GM19240 (cell line): Measurements from ENCODE around the gene NEK2.
A peak's percentile ranks its signal among the peaks of the same experiment; 100 is the strongest.
"Not testable (repeated sequence)": the region's sequence is repeated elsewhere in the genome, so short reads cannot be mapped to it uniquely, and the experiment has no call there.

Experiments used
- DNase-seq: peaks from one replicate; pipeline ENCODE4 v3.0.0; 2011; ENCODE audit warnings: low spot score; ENCODE audit not compliant: insufficient read length

NEK2 gene

GRCh38 chr1:211675230-211676105 lies at the start of gene NEK2:
Gene NEK2 (minus strand): TSS chr1:211675621. CDS start chr1:211675479, 142 bp downstream.
- peak; percentile 64 for DNase-seq

DNA sequence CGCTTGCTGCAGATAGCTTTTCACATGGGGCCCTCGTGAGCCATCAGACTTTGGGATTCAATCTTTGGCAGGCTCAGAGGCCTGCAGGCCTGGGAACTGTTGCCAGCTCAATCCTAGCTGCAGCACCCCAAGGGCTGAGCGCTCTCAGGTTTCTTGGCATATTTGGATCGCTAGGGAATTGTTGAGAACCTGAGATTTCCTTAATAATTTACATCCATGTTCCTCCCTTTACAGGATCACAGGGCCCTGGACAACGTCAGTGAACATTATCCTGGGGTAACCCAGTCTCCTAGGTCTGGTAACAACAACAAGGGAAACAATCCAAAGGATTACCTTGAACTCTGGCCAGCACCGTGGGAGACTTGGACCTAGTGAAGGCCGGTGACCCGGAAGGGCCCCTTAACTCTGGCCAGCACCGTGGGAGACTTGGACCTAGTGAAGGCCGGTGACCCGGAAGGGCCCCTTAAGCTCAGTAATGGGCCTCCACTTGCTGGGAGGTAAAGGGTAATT lies 49.3 kb upstream of the NEK2 start:
- no peak for DNase-seq

GRCh38 chr1:211723273-211723672 lies 47.9 kb upstream of the NEK2 start:
- no peak for DNase-seq

GRCh38 chr1:211722277-211723175 lies 47.1 kb upstream of the NEK2 start:
- no peak for DNase-seq

- DNase-seq = not testable (repeated sequence)
Measured at GRCh38 chr1:211716555-211716954, 41.1 kb upstream of the NEK2 start.

DNA sequence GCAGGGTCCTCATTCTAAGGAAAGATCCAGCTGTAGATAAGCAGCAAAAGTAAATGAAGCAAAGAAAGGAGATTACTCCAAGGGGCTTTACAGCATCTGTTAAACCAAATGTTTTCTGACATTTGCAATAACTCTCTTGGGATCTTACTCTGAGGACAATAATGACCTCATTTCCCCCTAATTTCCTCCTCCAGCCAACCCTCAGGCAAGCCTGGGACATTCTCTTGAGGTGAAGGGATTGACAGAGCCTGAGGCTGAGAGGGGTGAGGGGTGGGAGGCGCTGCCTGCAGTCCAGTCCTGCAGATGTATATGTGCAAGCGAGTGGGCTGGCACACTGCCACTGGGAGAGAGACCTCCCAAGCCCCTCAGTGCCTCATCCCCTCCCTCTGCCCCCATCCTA lies 40.5 kb upstream of the NEK2 start:
- no peak for DNase-seq

GRCh38 chr1:211714154-211714553 lies 38.7 kb upstream of the NEK2 start:
- no peak for DNase-seq

- DNase-seq = no peak
Measured at GRCh38 chr1:211713231-211713630, 37.8 kb upstream of the NEK2 start.

- DNase-seq = no peak
Measured at GRCh38 chr1:211711315-211711705, 35.9 kb upstream of the NEK2 start.

DNA sequence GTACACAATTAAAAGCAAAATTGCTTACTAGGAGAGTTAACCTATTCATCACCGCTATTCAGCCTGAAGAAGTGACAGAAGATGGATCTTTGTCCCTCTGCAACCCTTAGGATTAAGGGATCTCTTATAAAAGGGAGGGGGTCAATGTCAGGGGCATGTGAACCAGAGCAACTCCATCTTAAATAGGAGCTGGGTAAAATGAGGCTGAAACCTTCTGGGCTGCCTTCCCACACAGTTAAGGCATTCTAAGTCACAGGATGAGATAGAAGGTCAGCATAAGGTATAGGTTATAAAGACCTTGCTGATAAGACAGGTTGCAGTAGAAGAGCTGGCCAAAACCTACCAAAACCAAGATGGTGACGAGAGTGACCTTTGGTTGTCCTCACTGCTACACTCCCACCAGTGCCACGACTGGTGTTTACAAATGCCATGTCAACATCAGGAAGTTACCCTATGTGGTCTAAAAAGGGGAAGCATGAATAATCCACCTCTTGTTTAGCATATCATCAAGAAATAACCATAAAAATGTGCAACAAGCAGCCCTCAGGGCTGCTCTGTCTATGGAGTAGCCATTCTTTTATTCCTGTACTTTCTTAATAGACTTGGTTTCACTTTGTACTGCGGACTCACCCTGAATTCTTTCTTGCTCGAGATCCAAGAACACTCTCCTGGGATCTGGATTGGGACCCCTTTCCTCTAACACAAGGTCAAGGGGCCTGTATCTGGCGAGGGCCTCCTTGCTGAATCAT lies 35.3 kb upstream of the NEK2 start:
- DNase-seq = no peak

DNA sequence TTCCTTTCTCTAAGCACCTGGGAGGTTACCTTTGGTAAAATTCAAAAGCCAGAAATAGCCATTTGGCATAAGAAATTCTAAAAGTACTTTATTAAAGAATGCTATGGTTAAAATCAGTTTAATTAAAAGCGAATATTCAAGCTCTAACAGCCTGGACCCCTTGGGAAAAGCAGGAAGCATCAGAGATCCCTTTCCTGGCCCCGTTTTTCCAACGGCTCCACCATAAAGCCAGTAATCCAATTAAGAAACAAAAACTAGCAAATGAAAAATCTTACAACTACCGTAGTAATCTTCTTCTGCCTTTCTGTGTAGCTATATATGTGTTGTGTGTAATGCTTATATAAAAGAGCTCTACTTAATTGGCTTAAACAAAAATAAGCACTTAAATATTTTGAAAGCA lies 33.5 kb upstream of the NEK2 start:
- no peak for DNase-seq

- no peak for DNase-seq
Measured at GRCh38 chr1:211708006-211708405, 32.6 kb upstream of the NEK2 start.

GRCh38 chr1:211705467-211706091 lies 30.2 kb upstream of the NEK2 start:
- no peak for DNase-seq

DNA sequence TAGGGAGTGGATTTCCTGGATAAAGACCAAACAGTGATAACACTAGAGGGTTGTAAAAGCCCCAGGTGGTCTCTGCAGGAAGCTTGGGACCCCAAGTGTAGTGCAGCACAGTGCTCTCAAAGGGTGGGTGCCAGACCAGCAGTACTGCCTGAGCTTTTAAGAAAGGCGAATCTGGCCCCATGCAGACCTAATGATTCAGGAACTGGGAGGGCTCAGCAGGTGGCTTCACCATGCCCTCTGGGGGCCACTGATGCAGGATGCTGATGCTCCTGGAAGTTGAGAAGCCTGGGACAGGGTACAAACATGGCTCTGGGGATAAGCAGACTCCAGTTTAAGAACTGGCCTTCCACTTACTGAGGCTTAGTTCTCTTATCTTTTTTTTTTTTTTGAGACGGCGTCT lies 29.1 kb upstream of the NEK2 start:
- DNase-seq = no peak

GRCh38 chr1:211703812-211704537 lies 28.6 kb upstream of the NEK2 start:
- no peak for DNase-seq

GRCh38 chr1:211701733-211702132 lies 26.3 kb upstream of the NEK2 start:
- DNase-seq = no peak

DNA sequence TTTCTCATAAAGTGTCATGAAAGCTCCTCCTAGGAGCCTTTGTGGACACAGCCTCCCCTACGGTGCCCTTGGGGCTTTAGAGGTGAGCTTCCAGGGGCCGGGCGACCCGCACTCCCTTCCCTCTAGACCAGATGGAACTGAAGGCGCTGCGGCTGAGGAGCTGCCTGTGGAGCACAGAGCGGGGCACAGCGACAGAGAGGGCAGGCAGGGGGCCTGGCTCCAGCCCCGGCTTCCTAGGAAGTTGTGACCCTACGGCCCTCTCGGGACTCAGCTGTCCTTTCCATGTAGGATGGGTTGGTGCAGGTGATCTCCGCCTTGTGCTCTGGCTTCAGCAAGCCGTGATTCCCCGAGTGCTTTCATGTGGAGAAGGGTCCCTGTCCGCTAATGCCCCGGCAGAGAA lies 23.6 kb upstream of the NEK2 start:
- no peak for DNase-seq

GRCh38 chr1:211698161-211699026 lies 23.0 kb upstream of the NEK2 start:
- DNase-seq = peak; percentile 63

DNA sequence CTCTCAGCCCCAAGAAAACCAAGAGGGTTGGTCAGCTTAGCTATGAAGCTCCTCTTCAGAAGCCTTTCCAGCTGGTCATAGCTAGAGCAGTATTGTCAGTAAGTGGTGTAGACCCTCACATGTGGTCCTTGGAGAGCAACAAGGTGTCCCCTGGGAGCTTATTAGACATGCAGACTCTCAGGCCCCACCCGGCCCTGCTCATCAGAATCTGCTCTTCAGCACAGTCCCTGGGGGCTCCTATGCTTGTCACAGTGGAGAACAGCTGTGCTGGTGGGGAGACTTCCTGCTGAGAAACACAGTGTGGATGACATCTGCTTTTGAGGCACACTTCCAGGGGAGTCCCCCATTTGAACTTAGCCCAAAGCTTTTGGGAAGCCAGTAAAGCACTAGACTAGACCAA lies 21.9 kb upstream of the NEK2 start:
- no peak for DNase-seq
